Smooth muscle cell (in vitro differentiated cells): ENCODE data around the gene TTLL4. TPM values are rescaled to one million over a fixed set of nuclear protein-coding genes. Genes with fewer than 3 reads are reported as not detected.

Source experiments
- DNase-seq: peaks from one replicate; lab custom pipeline; 2025; ENCODE audit not compliant: unreplicated experiment; lab: John Stamatoyannopoulos, UW
- H2AFZ ChIP-seq: fragments of 200-600 bp; sonication (generic); 2 replicates; pipeline ENCODE4 v1.6.0; 2016; ENCODE audit warnings: antibody characterized with exemption, low read depth, mild to moderate bottlenecking
- H3F3A ChIP-seq: fragments of 200-600 bp; sonication (generic); 2 replicates; pipeline ENCODE4 v1.6.0; 2017; ENCODE audit warnings: antibody characterized with exemption, low read depth
- H3K27ac ChIP-seq: fragments of 200-600 bp; sonication (generic); 2 replicates; pipeline ENCODE4 v1.5.1; 2016; ENCODE audit warnings: low read depth, mild to moderate bottlenecking
- H3K27me3 ChIP-seq: fragments of 200-600 bp; sonication (generic); 2 replicates; pipeline ENCODE4 v1.6.1; 2016; ENCODE audit warnings: low read depth, mild to moderate bottlenecking
- H3K36me3 ChIP-seq: fragments of 200-600 bp; sonication (generic); 2 replicates; pipeline ENCODE4 v1.5.1; 2016; ENCODE audit warnings: low read depth
- H3K4me1 ChIP-seq: fragments of 200-600 bp; sonication (generic); 2 replicates; pipeline ENCODE4 v1.5.1; 2016; ENCODE audit warnings: low read depth
- H3K4me2 ChIP-seq: fragments of 200-600 bp; sonication (generic); 2 replicates; pipeline ENCODE4 v1.6.0; 2016; ENCODE audit warnings: mild to moderate bottlenecking
- H3K4me3 ChIP-seq: fragments of 200-600 bp; sonication (generic); 2 replicates; pipeline ENCODE4 v1.5.1; 2016; ENCODE audit warnings: mild to moderate bottlenecking
- H3K79me2 ChIP-seq: fragments of 200-600 bp; sonication (generic); 2 replicates; pipeline ENCODE4 v1.6.0; 2016; ENCODE audit warnings: low read depth, mild to moderate bottlenecking
- H3K9ac ChIP-seq: fragments of 200-600 bp; sonication (generic); 2 replicates; pipeline ENCODE4 v1.6.0; 2016; ENCODE audit warnings: low read depth
- H3K9me3 ChIP-seq: fragments of 200-600 bp; sonication (generic); replicated peaks from 2 replicates; pipeline ENCODE4 v1.5.1; 2016; ENCODE audit warnings: low read depth
- H4K20me1 ChIP-seq: fragments of 200-600 bp; sonication (generic); 2 replicates; pipeline ENCODE4 v1.6.0; 2016; ENCODE audit warnings: low read depth
- CTCF ChIP-seq: fragments of 200-600 bp; sonication (generic); IDR thresholded peaks from 2 replicates; pipeline ENCODE4 v1.5.1; 2017; ENCODE audit warnings: borderline replicate concordance, mild to moderate bottlenecking, antibody characterized with exemption; ENCODE audit not compliant: insufficient read depth, poor library complexity, severe bottlenecking
- WGBS: methylation state at CpG from one replicate; pipeline ENCODE4 v1.1.7; 2016; ENCODE audit warnings: low lambda C conversion rate; 5-methylcytosine and 5-hydroxymethylcytosine counted together
- polyA plus RNA-seq: library from polyadenylated mRNA; unstranded; fragments of >200 nt; fragmentation: Nextera tagmentation; extraction: Ambion mirVana; gene quantifications from 2 replicates; pipeline ENCODE4 v1.2.1, GENCODE V29; 2016
- total RNA-seq: library from RNA; depleted of rRNA; stranded (reverse); fragments of >200 nt; gene quantifications from 2 replicates; pipeline ENCODE4 v1.2.3, GENCODE V29; 2014

The TTLL4 gene
- total and polyA plus RNA-seq, 2 experiments from 2014 or later, result 21.5 to 22.5 TPM

- peaks cover 7% of the 10 kb centered on the region for H3K4me1 ChIP-seq
- no peak for DNase-seq
- H3K9me3 ChIP-seq, result peaks cover 10% of the 10 kb centered on the region
- 7% methylated on average over 1 of the region's 1 CpG for WGBS
- peak overlapping the region; percentile 3 for H3K27ac ChIP-seq
- no peak overlapping the region for H2AFZ ChIP-seq
- H3K79me2 ChIP-seq, result peaks cover 81% of the 10 kb centered on the region
- TF ChIP-seq CTCF, result no peak
- H3K4me2 ChIP-seq, result peak overlapping the region; percentile 20
- no peak overlapping the region for H3K4me3 ChIP-seq
- peaks cover 6% of the 10 kb centered on the region for H3F3A ChIP-seq
- no peak overlapping the region for H3K9ac ChIP-seq
- H3K27me3 ChIP-seq, result no peaks in the 10 kb centered on the region
- no peaks in the 10 kb centered on the region for H3K36me3 ChIP-seq
- peaks cover 64% of the 10 kb centered on the region for H4K20me1 ChIP-seq
Observed at GRCh38 chr2:218722419-218722818, 11.8 kb downstream of the TTLL4 start.

GRCh38 chr2:218722876-218723785, 12.5 kb downstream of the TTLL4 start:
- no peaks in the 10 kb centered on the region for H3K27me3 ChIP-seq
- H3K4me2 ChIP-seq, result peak overlapping the region; percentile 20
- H2AFZ ChIP-seq, result no peak overlapping the region
- H3K4me3 ChIP-seq, result no peak overlapping the region
- no peak for DNase-seq
- H3K36me3 ChIP-seq, result no peaks in the 10 kb centered on the region
- WGBS, result 10% methylated on average over 1 of the region's 1 CpG
- H3K4me1 ChIP-seq, result peaks cover 7% of the 10 kb centered on the region
- H3K27ac ChIP-seq, result peak overlapping the region; percentile 3
- peaks cover 86% of the 10 kb centered on the region for H3K79me2 ChIP-seq
- no peak for TF ChIP-seq CTCF
- H3K9ac ChIP-seq, result no peak overlapping the region
- peaks cover 57% of the 10 kb centered on the region for H4K20me1 ChIP-seq
- H3F3A ChIP-seq, result peaks cover 6% of the 10 kb centered on the region
- H3K9me3 ChIP-seq, result peaks cover 10% of the 10 kb centered on the region

- Histone ChIP-seq H3F3A (peaks cover 11% of the 10 kb centered on the region), H3K9me3 (peaks cover 10% of the 10 kb centered on the region), H3K79me2 (peaks cover 79% of the 10 kb centered on the region), H3K4me1 (peaks cover 7% of the 10 kb centered on the region), H3K27ac (no peak overlapping the region), H3K4me3 (no peak overlapping the region), H3K9ac (no peak overlapping the region), H3K36me3 (no peaks in the 10 kb centered on the region), H3K4me2 (no peak overlapping the region), H3K27me3 (no peaks in the 10 kb centered on the region), H2AFZ (no peak overlapping the region), H4K20me1 (peaks cover 30% of the 10 kb centered on the region)
- WGBS, result 98% methylated on average over 6 of the region's 6 CpGs
- no peak for TF ChIP-seq CTCF
- DNase-seq, result no peak
Observed at GRCh38 chr2:218726004-218726574, 15.5 kb downstream of the TTLL4 start.
